H1 (cell line): ENCODE data around the gene CTSW. TPM values are rescaled to one million over a fixed set of nuclear protein-coding genes. Genes with fewer than 3 reads are reported as not detected.
"Not testable (repeated sequence)": the region's sequence is repeated elsewhere in the genome, so short reads cannot be mapped to it uniquely, and the experiment has no call there.

Source experiments
- CTCF ChIA-PET: fragments of 300-600 bp; sonication (Branson Sonifier 250); formaldehyde crosslinking; loops from one replicate; lab custom pipeline; 2021; ENCODE audit not compliant: partially characterized antibody; lab: Charles Lee
- POLR2A ChIA-PET: fragments of 300-600 bp; sonication (Branson Sonifier 250); formaldehyde crosslinking; loops from one replicate; lab custom pipeline; 2021; ENCODE audit warnings: inconsistent platforms; ENCODE audit not compliant: partially characterized antibody; lab: Charles Lee
- DNase-seq, 2 experiments: peaks; one replicate each; pipeline versions ENCODE4 v3.0.0 to v3.0.0-alpha.2; 2010 to 2022; ENCODE audit warnings: low spot score in 2 of 2, low read depth in 1 of 2, mixed read lengths in 1 of 2
- FAIRE-seq: peaks from 2 replicates; lab custom pipeline; 2011; peaks lifted over from hg19 to GRCh38; lab: Jason Lieb, UNC
- H2AFZ ChIP-seq: 2 replicates; pipeline ENCODE4 v1.8.1; 2012; ENCODE audit warnings: low read length, inconsistent platforms
- H2AK5ac ChIP-seq: 2 replicates; pipeline ENCODE4 v1.6.1; 2013; ENCODE audit warnings: low read depth, low read length
- H2BK120ac ChIP-seq: replicated peaks from 2 replicates; pipeline ENCODE3; 2013; ENCODE audit warnings: low read depth, low read length, inconsistent platforms
- H2BK12ac ChIP-seq: 2 replicates; pipeline ENCODE4 v1.6.1; 2013; ENCODE audit warnings: low read depth, low read length
- H2BK15ac ChIP-seq: 2 replicates; pipeline ENCODE4 v1.6.1; 2013; ENCODE audit warnings: low read length
- H2BK20ac ChIP-seq: 2 replicates; pipeline ENCODE4 v1.6.1; 2013; ENCODE audit warnings: low read length
- H2BK5ac ChIP-seq: 2 replicates; pipeline ENCODE4 v1.6.1; 2013; ENCODE audit warnings: low read depth, low read length
- H3K14ac ChIP-seq: 2 replicates; pipeline ENCODE4 v1.6.1; 2013; ENCODE audit warnings: inconsistent platforms; ENCODE audit not compliant: insufficient read length
- H3K18ac ChIP-seq: 2 replicates; pipeline ENCODE4 v1.6.1; 2013; ENCODE audit warnings: low read length; ENCODE audit errors: extremely low read depth
- H3K23ac ChIP-seq: 2 replicates; pipeline ENCODE4 v1.6.1; 2013; ENCODE audit warnings: inconsistent platforms; ENCODE audit not compliant: insufficient read length
- H3K23me2 ChIP-seq: 2 replicates; pipeline ENCODE4 v1.6.1; 2013; ENCODE audit warnings: low read depth, low read length
- H3K27ac ChIP-seq: 2 replicates; pipeline ENCODE4 v1.6.1; 2011; ENCODE audit warnings: low read depth, low read length, inconsistent platforms
- H3K27me3 ChIP-seq, 4 experiments: replicated peaks in 1 of 4; 1 replicate in 1 of 4; 2 replicates in 3 of 4; pipeline versions ENCODE4 v1.6.1 to v1.8.1; 2011 to 2013; ENCODE audit warnings: low read length in 3 of 4, mild to moderate bottlenecking in 3 of 4, inconsistent platforms in 2 of 4, mixed read lengths in 2 of 4, moderate library complexity in 1 of 4; ENCODE audit not compliant: control insufficient read depth in 3 of 4, insufficient read depth in 3 of 4; ENCODE audit errors: extremely low read depth in 1 of 4
- H3K36me3 ChIP-seq, 4 experiments: 2 replicates each; pipeline versions ENCODE4 v1.6.1 to v1.8.1; 2011 to 2013; ENCODE audit warnings: mild to moderate bottlenecking in 4 of 4, low read length in 3 of 4, moderate library complexity in 2 of 4, control low read depth in 1 of 4, inconsistent platforms in 1 of 4; ENCODE audit not compliant: insufficient read depth in 4 of 4, control insufficient read depth in 2 of 4
- H3K4ac ChIP-seq: replicated peaks from 2 replicates; pipeline ENCODE3; 2013; ENCODE audit warnings: low read length, low read depth, mixed read lengths, inconsistent platforms; ENCODE audit not compliant: insufficient read length
- H3K4me1 ChIP-seq, 4 experiments: replicated peaks in 1 of 4; 1 replicate in 1 of 4; 2 replicates in 3 of 4; pipeline versions ENCODE4 v1.6.1 to v1.8.1; 2011 to 2013; ENCODE audit warnings: low read length in 3 of 4, inconsistent platforms in 2 of 4, mixed read lengths in 1 of 4; ENCODE audit not compliant: insufficient read depth in 4 of 4, control insufficient read depth in 3 of 4
- H3K4me2 ChIP-seq, 2 experiments: 2 replicates each; pipeline versions ENCODE4 v1.6.1 to v1.8.1; 2011 to 2013; ENCODE audit warnings: low read depth in 2 of 2, low read length in 2 of 2, control low read depth in 1 of 2, inconsistent platforms in 1 of 2, mild to moderate bottlenecking in 1 of 2; ENCODE audit not compliant: insufficient read depth in 1 of 2
- H3K4me3 ChIP-seq, 4 experiments: fragments of 200-600, 300-600 bp in 1 of 4; sonication (generic), shearing (Covaris generic), sonication (Bioruptor Twin) in 1 of 4; 2 replicates each; pipeline versions ENCODE4 v1.5.1 to v1.8.1; 2011 to 2016; ENCODE audit warnings: low read length in 4 of 4, low read depth in 3 of 4, control low read depth in 2 of 4, inconsistent platforms in 2 of 4, mild to moderate bottlenecking in 2 of 4, mixed read lengths in 1 of 4, moderate library complexity in 1 of 4; ENCODE audit not compliant: insufficient read depth in 2 of 4; ENCODE audit errors: extremely low read depth in 1 of 4
- H3K56ac ChIP-seq: replicated peaks from 2 replicates; pipeline ENCODE3; 2013; ENCODE audit warnings: low read depth, mild to moderate bottlenecking, mixed read lengths, low read length, inconsistent platforms; ENCODE audit not compliant: insufficient read length
- H3K79me1 ChIP-seq: 2 replicates; pipeline ENCODE4 v1.6.1; 2013; ENCODE audit warnings: low read depth, low read length, control low read depth
- H3K79me2 ChIP-seq, 2 experiments: 2 replicates each; pipeline versions ENCODE4 v1.6.1 to v1.8.1; 2012 to 2013; ENCODE audit warnings: low read length in 2 of 2, mild to moderate bottlenecking in 2 of 2, inconsistent platforms in 1 of 2; ENCODE audit not compliant: insufficient read depth in 2 of 2, control insufficient read depth in 1 of 2
- H3K9ac ChIP-seq, 4 experiments: replicated peaks in 1 of 4; 1 replicate in 1 of 4; 2 replicates in 3 of 4; pipeline versions ENCODE4 v1.6.1 to v1.8.1; 2011 to 2013; ENCODE audit warnings: low read depth in 3 of 4, low read length in 3 of 4, control low read depth in 2 of 4, mild to moderate bottlenecking in 2 of 4, moderate library complexity in 2 of 4, inconsistent platforms in 1 of 4; ENCODE audit errors: extremely low read depth in 1 of 4
- H3K9me3 ChIP-seq, 2 experiments: 2 replicates each; pipeline versions ENCODE4 v1.6.1 to v1.8.1; 2012 to 2013; ENCODE audit warnings: mild to moderate bottlenecking in 2 of 2, moderate library complexity in 2 of 2, control low read depth in 1 of 2, inconsistent platforms in 1 of 2, low read depth in 1 of 2, low read length in 1 of 2, mixed read lengths in 1 of 2; ENCODE audit not compliant: insufficient read depth in 2 of 2
- H4K20me1 ChIP-seq, 2 experiments: replicated peaks in 1 of 2; 2 replicates each; pipeline versions ENCODE3 to v1.8.1; 2011 to 2013; ENCODE audit warnings: inconsistent platforms in 2 of 2, low read length in 2 of 2, mild to moderate bottlenecking in 1 of 2; ENCODE audit not compliant: insufficient read depth in 2 of 2, control insufficient read depth in 1 of 2
- H4K5ac ChIP-seq: 2 replicates; pipeline ENCODE4 v1.6.1; 2013; ENCODE audit warnings: low read length, low read depth, mixed read lengths, inconsistent platforms; ENCODE audit not compliant: insufficient read length
- H4K8ac ChIP-seq: 2 replicates; pipeline ENCODE4 v1.8.0; 2013; ENCODE audit warnings: mild to moderate bottlenecking, moderate library complexity, low read length, inconsistent platforms; ENCODE audit not compliant: insufficient read depth; ENCODE audit errors: extremely low read depth
- H4K91ac ChIP-seq: replicated peaks from 2 replicates; pipeline ENCODE3; 2013; ENCODE audit warnings: low read length, mixed read lengths, inconsistent platforms; ENCODE audit not compliant: insufficient read length
- WGBS, 2 experiments: shearing (Covaris generic) in 1 of 2; methylation state at CpG; one replicate each; pipeline versions ENCODE4 v1.1.6 to v1.1.7; 2013 to 2015; ENCODE audit warnings: low lambda C conversion rate in 2 of 2, mixed read lengths in 2 of 2, inconsistent platforms in 1 of 2, low coverage in 1 of 2, missing lambda C conversion rate in 1 of 2; ENCODE audit not compliant: insufficient replicate concordance in 2 of 2, insufficient coverage in 1 of 2, insufficient read length in 1 of 2; ENCODE audit errors: extremely low coverage in 1 of 2, missing lambda C conversion rate in 1 of 2; 5-methylcytosine and 5-hydroxymethylcytosine counted together
- polyA plus RNA-seq, 7 experiments: library from polyadenylated mRNA; depleted of rRNA in 3 of 7; stranded (reverse) in 5 of 7; unstranded in 2 of 7; fragments of >200 nt in 5 of 7; fragments of 200-250 nt in 2 of 7; gene quantifications; 1 replicate in 5 of 7; 2 replicates in 1 of 7; 4 replicates in 1 of 7; pipeline versions ENCODE4 v1.2.1 to v1.2.3, GENCODE V29; 2011 to 2013; ENCODE audit warnings: missing spikeins in 2 of 7, mixed read lengths in 2 of 7
- total RNA-seq: library from RNA; stranded (reverse); fragmentation: NEBNext Ultra II Directional; extraction: Animal tissue kit (Norgen Biotek cat#: 25700); gene quantifications from 2 replicates; pipeline ENCODE4 v1.2.1, GENCODE V29; 2021

The CTSW gene
- total and polyA plus RNA-seq, 2 of the 8 experiments (the other 6 are each of a cell fraction or from before 2014, with no cell fraction given), result not detected

DNA sequence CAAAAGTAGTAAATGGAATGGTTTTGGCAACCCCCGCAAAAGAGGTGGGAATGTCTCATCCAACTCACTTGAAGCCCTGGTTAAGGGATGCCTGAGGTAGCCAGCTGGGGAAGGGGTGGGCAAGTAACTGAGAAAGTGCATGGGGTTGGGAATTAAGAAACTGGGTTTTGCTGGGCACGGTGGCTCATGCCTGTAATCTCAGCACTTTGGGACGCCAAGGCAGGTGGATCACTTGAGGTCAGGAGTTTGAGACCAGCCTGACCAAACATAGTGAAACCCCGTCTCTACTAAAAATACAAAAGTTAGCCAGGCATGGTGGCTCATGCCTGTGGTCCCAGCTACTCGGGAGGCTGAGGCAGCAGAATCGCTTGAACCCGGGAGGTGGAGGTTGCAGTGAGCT lies 30.9 kb upstream of the CTSW start:
- H4K20me1 ChIP-seq, DNase-seq, H3K4me2 ChIP-seq, H3K27me3 ChIP-seq, H2BK5ac ChIP-seq, H3K14ac ChIP-seq, H3K4me1 ChIP-seq, H3K9me3 ChIP-seq, H3K56ac ChIP-seq, H2BK120ac ChIP-seq, H2AFZ ChIP-seq, H4K5ac ChIP-seq, H3K79me2 ChIP-seq, H2BK15ac ChIP-seq, H2BK12ac ChIP-seq, H3K9ac ChIP-seq, H4K91ac ChIP-seq, H3K23ac ChIP-seq, H2AK5ac ChIP-seq, H3K27ac ChIP-seq, H3K4ac ChIP-seq, H2BK20ac ChIP-seq, FAIRE-seq, H3K23me2 ChIP-seq, H3K4me3 ChIP-seq, H3K18ac ChIP-seq, H3K36me3 ChIP-seq, H3K79me1 ChIP-seq, H4K8ac ChIP-seq: not testable (repeated sequence)
- CTCF ChIA-PET, result interaction anchor here (0.6 to 15.2 kb wide), 10 partner anchors 9 to 140 kb away, joined by 3 to 283 read pairs (median 10); partner anchors contain the start of genes CCDC85B, CFL1, CTSW and EFEMP2
- POLR2A ChIA-PET, result interaction anchor here (1.3 to 38.3 kb wide), 6 partner anchors 10 to 185 kb away, joined by 3 to 1071 read pairs (median 6); partner anchors contain the start of genes CCDC85B, CFL1, CTSW and EFEMP2
- WGBS, 2 experiments, result 72% methylated on average over 7 of the region's 7 CpGs; no CpG with 5 or more reads in 1 of the 2 experiments
